Esophagus squamous epithelium (tissue), 5 donors: Measurements from ENCODE around the gene SEMA5B. TPM values are rescaled to one million over a fixed set of nuclear protein-coding genes. Genes with fewer than 3 reads are reported as not detected.
A peak's percentile ranks its signal among the peaks of the same experiment; 100 is the strongest.

ENCODE experiments used
- DNase-seq: peaks from one replicate; lab custom pipeline; 2025; lab: John Stamatoyannopoulos, UW
- H3K27ac ChIP-seq, 4 donors: fragments of 200-600 bp; sonication (generic); one replicate each; pipeline ENCODE4 v1.5.1; 2016 to 2019; ENCODE audit warnings: mild to moderate bottlenecking in 1 of 4
- H3K27me3 ChIP-seq, 4 donors: fragments of 200-600 bp; sonication (generic); 1 replicate in 3 of 4; 2 replicates in 1 of 4; pipeline versions ENCODE4 v1.5.1 to v1.6.0; 2017 to 2021; ENCODE audit warnings: antibody characterized with exemption in 1 of 4
- H3K36me3 ChIP-seq, 3 donors: fragments of 200-600 bp; sonication (generic); one replicate each; pipeline ENCODE4 v1.5.1; 2016 to 2019
- H3K4me1 ChIP-seq, 3 donors: fragments of 200-600 bp; sonication (generic); one replicate each; pipeline ENCODE4 v1.5.1; 2017 to 2019
- H3K4me3 ChIP-seq, 4 donors: fragments of 200-600 bp; sonication (generic); 1 replicate in 3 of 4; 2 replicates in 1 of 4; pipeline ENCODE4 v1.5.1; 2016 to 2019; ENCODE audit warnings: mild to moderate bottlenecking in 2 of 4, moderate library complexity in 1 of 4
- H3K9me3 ChIP-seq, 3 donors: fragments of 200-600 bp; sonication (generic); one replicate each; pipeline ENCODE4 v1.5.1; 2016 to 2019
- POLR2A ChIP-seq, 4 donors: fragments of 450-650 bp; IDR thresholded peaks; one replicate each; pipeline ENCODE4 v1.6.1; 2017; ENCODE audit warnings: antibody characterized with exemption in 4 of 4, mild to moderate bottlenecking in 4 of 4, moderate library complexity in 3 of 4
- WGBS, 2 donors: methylation state at CpG; one replicate each; pipeline ENCODE4 v1.1.5; 2018; 5-methylcytosine and 5-hydroxymethylcytosine counted together
- intact Hi-C: fragments of 100-400 bp; cut with DNase I; formaldehyde crosslinking; loops from one replicate; pipeline ENCODE4 v1.15.0; 2022
- total RNA-seq, 4 donors: library from RNA; depleted of rRNA; stranded (reverse); fragments of >200 nt; gene quantifications; one replicate each; pipeline ENCODE4 v1.1.0, GENCODE V29; 2016
- TF ChIP-seq, protein P1 (sequence below), 6 experiments: fragments of 450-650 bp in 4 of 6; fragments of 200-600 bp in 2 of 6; sonication (generic) in 2 of 6; IDR thresholded peaks; one replicate each; pipeline ENCODE4 v1.5.1; 2016 to 2019; ENCODE audit warnings: antibody characterized with exemption in 6 of 6, mild to moderate bottlenecking in 4 of 6, moderate library complexity in 4 of 6
- donor health status: DM: yes; HTN: yes; CAD: no.

Gene SEMA5B
- total RNA-seq, 4 donors from 2014 or later: 0.13 to 0.21 (median 0.19) TPM; not detected in 1

GRCh38 chr3:122962149-122962548 is 65.4 kb downstream of the SEMA5B start:
- no peak for DNase-seq
- H3K27me3 ChIP-seq: peaks cover 0 to 19% (median 0%) of the 10 kb centered on the region in 4 donors
- H3K36me3 ChIP-seq: no peaks in the 10 kb centered on the region
- intact Hi-C loops: no loop called here
- no peaks in the 10 kb centered on the region for H3K9me3 ChIP-seq
- H3K4me3 ChIP-seq: no peak overlapping the region
- H3K27ac ChIP-seq: no peak overlapping the region
- 51 to 63% methylated on average over 9 of the region's 9 CpGs for WGBS, 2 donors
- peaks cover 5 to 13% (median 11%) of the 10 kb centered on the region in 3 donors for H3K4me1 ChIP-seq
- TF ChIP-seq, protein P1, sequence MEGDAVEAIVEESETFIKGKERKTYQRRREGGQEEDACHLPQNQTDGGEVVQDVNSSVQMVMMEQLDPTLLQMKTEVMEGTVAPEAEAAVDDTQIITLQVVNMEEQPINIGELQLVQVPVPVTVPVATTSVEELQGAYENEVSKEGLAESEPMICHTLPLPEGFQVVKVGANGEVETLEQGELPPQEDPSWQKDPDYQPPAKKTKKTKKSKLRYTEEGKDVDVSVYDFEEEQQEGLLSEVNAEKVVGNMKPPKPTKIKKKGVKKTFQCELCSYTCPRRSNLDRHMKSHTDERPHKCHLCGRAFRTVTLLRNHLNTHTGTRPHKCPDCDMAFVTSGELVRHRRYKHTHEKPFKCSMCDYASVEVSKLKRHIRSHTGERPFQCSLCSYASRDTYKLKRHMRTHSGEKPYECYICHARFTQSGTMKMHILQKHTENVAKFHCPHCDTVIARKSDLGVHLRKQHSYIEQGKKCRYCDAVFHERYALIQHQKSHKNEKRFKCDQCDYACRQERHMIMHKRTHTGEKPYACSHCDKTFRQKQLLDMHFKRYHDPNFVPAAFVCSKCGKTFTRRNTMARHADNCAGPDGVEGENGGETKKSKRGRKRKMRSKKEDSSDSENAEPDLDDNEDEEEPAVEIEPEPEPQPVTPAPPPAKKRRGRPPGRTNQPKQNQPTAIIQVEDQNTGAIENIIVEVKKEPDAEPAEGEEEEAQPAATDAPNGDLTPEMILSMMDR (IDR thresholded peaks at IDR 0.05): no peak

GRCh38 chr3:122961146-122961545 is 66.4 kb downstream of the SEMA5B start:
- intact Hi-C loops: no loop called here
- H3K27me3 ChIP-seq: peaks cover 0 to 21% (median 0%) of the 10 kb centered on the region in 4 donors
- WGBS, 2 donors: 33 to 90% methylated on average over 1 of the region's 4 CpGs
- no peak overlapping the region for H3K4me3 ChIP-seq
- TF ChIP-seq POLR2A (IDR thresholded peaks at IDR 0.05): no peak
- TF ChIP-seq, protein P1 (IDR thresholded peaks at IDR 0.05): no peak
- no peaks in the 10 kb centered on the region for H3K9me3 ChIP-seq
- DNase-seq: no peak
- H3K4me1 ChIP-seq: peaks cover 5 to 21% (median 11%) of the 10 kb centered on the region in 3 donors
- H3K27ac ChIP-seq: no peak overlapping the region
- no peaks in the 10 kb centered on the region for H3K36me3 ChIP-seq

GRCh38 chr3:122960652-122961051 is 66.9 kb downstream of the SEMA5B start:
- DNase-seq: no peak
- Histone ChIP-seq H3K27me3 (peaks cover 0 to 21% (median 0%) of the 10 kb centered on the region in 4 donors), H3K27ac (no peak overlapping the region), H3K9me3 (no peaks in the 10 kb centered on the region), H3K4me3 (no peak overlapping the region), H3K4me1 (peaks cover 5 to 24% (median 11%) of the 10 kb centered on the region in 3 donors), H3K36me3 (no peaks in the 10 kb centered on the region)
- TF ChIP-seq POLR2A (IDR thresholded peaks at IDR 0.05): no peak
- TF ChIP-seq, protein P1 (IDR thresholded peaks at IDR 0.05): no peak
- 80 to 85% methylated on average over 4 of the region's 4 CpGs for WGBS, 2 donors
- intact Hi-C loops: no loop called here

GRCh38 chr3:122959339-122959738 is 68.2 kb downstream of the SEMA5B start:
- H3K27ac ChIP-seq: no peak overlapping the region
- peaks cover 0 to 21% (median 0%) of the 10 kb centered on the region in 4 donors for H3K27me3 ChIP-seq
- H3K4me3 ChIP-seq: no peak overlapping the region
- no peak for DNase-seq
- intact Hi-C loops: no loop called here
- TF ChIP-seq, protein P1 (IDR thresholded peaks at IDR 0.05): no peak
- TF ChIP-seq POLR2A (IDR thresholded peaks at IDR 0.05): no peak
- no peaks in the 10 kb centered on the region for H3K9me3 ChIP-seq
- WGBS, 2 donors: 67 to 74% methylated on average over 5 of the region's 5 CpGs
- peaks cover 0 to 24% (median 11%) of the 10 kb centered on the region in 3 donors for H3K4me1 ChIP-seq
- no peaks in the 10 kb centered on the region for H3K36me3 ChIP-seq

DNA sequence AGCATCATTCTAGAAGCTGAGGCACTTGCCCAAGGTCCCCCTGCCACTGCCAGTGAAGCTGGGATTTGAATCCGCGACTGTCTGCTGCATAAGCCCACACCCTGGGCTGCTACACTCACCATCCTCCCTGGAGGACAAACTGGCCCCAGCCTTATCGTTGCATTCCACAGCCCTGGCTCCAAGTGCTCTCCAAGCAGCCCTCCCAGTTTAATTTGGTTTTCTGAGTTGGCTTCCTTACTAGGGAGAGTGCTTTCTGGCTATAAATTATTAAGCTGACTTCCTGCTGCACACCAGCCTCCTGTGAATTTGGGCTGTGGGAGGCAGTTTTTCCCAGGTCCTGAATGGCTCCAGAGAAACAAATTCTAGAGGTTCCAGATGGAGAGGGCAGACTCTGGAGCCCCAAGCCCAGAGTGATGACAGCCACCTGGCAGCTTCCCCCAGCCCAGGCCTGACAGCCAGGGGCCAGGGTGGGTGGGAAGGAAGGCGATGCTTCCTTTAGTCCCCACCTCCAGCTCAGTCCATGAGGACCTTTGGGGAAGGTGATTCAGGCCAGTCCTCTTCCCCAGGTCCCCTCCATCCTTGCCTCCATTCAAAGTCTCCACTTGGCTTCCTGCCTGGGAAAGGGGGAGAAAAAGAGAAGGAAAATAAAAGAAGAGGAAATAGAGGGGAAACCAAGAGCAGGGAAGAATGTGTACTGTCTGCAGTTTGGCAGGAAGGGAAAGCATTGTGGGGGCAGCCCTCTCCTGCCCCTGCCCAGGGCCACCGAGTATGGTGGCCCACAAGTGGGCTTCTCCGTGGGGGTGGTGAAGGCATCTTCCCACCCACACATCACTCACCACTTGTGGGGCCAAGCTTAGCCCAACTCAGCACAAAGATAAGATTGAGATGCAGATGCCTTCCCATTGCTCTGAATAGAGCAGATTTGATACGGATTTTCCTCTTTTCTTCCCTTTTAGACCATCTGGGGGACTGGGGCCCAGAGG is 69.6 kb downstream of the SEMA5B start:
- no peak for TF ChIP-seq POLR2A (IDR thresholded peaks at IDR 0.05)
- TF ChIP-seq, protein P1 (IDR thresholded peaks at IDR 0.05): no peak
- H3K4me3 ChIP-seq: no peak overlapping the region
- peak overlapping the region in 3 of 4 donors; percentile 49 to 61 (median 51) for H3K27ac ChIP-seq
- H3K9me3 ChIP-seq: no peaks in the 10 kb centered on the region
- H3K27me3 ChIP-seq: peaks cover 0 to 21% (median 0%) of the 10 kb centered on the region in 4 donors
- H3K4me1 ChIP-seq: peaks cover 0 to 24% (median 11%) of the 10 kb centered on the region in 3 donors
- DNase-seq: no peak
- 42 to 48% methylated on average over 6 of the region's 7 CpGs for WGBS, 2 donors
- intact Hi-C loops: no loop called here
- H3K36me3 ChIP-seq: no peaks in the 10 kb centered on the region
